NT2/D1 (cell line): ENCODE data around the gene SNX5.

ENCODE experiments used
- SUZ12 ChIP-seq: IDR thresholded peaks from 2 replicates; pipeline ENCODE4 v1.6.1; 2011; ENCODE audit not compliant: insufficient read length, insufficient read depth; ENCODE audit errors: extremely low read depth
- YY1 ChIP-seq: IDR thresholded peaks from 2 replicates; pipeline ENCODE4 v1.6.1; 2011; ENCODE audit not compliant: insufficient read length, insufficient read depth
- ZNF274 ChIP-seq: IDR thresholded peaks from 2 replicates; pipeline ENCODE4 v1.6.1; 2011; ENCODE audit warnings: mild to moderate bottlenecking, low read depth, low read length

- no peak for TF ChIP-seq ZNF274
- no peak for TF ChIP-seq YY1
- TF ChIP-seq SUZ12: no peak
Observed at GRCh38 chr20:17938871-17939619, 29.5 kb downstream of the SNX5 start.
